ENCODE measurements around the gene TOB2. TPM values are rescaled to one million over a fixed set of nuclear protein-coding genes. Genes with fewer than 3 reads are reported as not detected.

TOB2 gene
- 8.4 and 15.8 TPM in 2 replicates for total RNA-seq

GRCh38 chr22:41446639-41447434 lies at the start of gene TOB2:
Gene TOB2, minus strand, starts transcription at chr22:41446801. Its CDS starts 9,456 bp downstream, at chr22:41437345.

GRCh38 chr22:41468381-41469217 lies 22.0 kb upstream of the TOB2 start, which contains the start of the genes ACO2 and PHF5A:
Gene ACO2, plus strand, starts transcription at chr22:41469117. Its CDS starts 30 bp downstream, at chr22:41469147.
Gene PHF5A, minus strand, starts transcription at chr22:41468692. Its CDS starts 39 bp downstream, at chr22:41468653.

Other genes starting within 250 kb of the TOB2 start
- 27.6 and 32.5 TPM in 2 replicates for gene L3MBTL2, start 241.5 kb downstream of the TOB2 start, total RNA-seq
- gene CHADL, start 205.9 kb downstream of the TOB2 start, total RNA-seq = 0.76 and 0.97 TPM in 2 replicates
- 93.2 and 146 TPM in 2 replicates for gene RANGAP1, start 160.6 kb downstream of the TOB2 start, total RNA-seq
- 38.3 and 78.6 TPM in 2 replicates for gene ZC3H7B, start 145.3 kb downstream of the TOB2 start, total RNA-seq
- gene TEF, start 64.9 kb downstream of the TOB2 start, total RNA-seq = 2.0 and 2.9 TPM in 2 replicates
- 117 and 128 TPM in 2 replicates for gene PHF5A, start 21.9 kb upstream of the TOB2 start, total RNA-seq
- gene ACO2, start 22.3 kb upstream of the TOB2 start, total RNA-seq = 53.8 and 73.7 TPM in 2 replicates
- 14.3 and 25.5 TPM in 2 replicates for gene POLR3H, start 97.7 kb upstream of the TOB2 start, total RNA-seq
- 0.15 TPM in 1 of 2 replicates, not detected in the other for gene CSDC2, start 114.2 kb upstream of the TOB2 start, total RNA-seq
- gene PMM1, start 143.0 kb upstream of the TOB2 start, total RNA-seq = 4.0 and 6.5 TPM in 2 replicates
- gene DESI1, start 174.2 kb upstream of the TOB2 start, total RNA-seq = 17.6 and 21.4 TPM in 2 replicates
- gene XRCC6, start 174.5 kb upstream of the TOB2 start, total RNA-seq = 416 and 478 TPM in 2 replicates
- 84.8 and 96.7 TPM in 2 replicates for gene SNU13, start 242.1 kb upstream of the TOB2 start, total RNA-seq

Data from epithelial cell of umbilical artery (primary cell).